ENCODE results near the gene RAB35. TPM values are rescaled to one million over a fixed set of nuclear protein-coding genes. Genes with fewer than 3 reads are reported as not detected.

Gene RAB35
- total RNA-seq, 1 donor from 2014 or later, result 39.2 TPM

- Histone ChIP-seq H3K4me1 (peaks cover 0 to 5% of the 10 kb centered on the region in 2 donors), H3K27me3 (no peaks in the 10 kb centered on the region), H3K9me3 (no peaks in the 10 kb centered on the region), H3K4me3 (no peak overlapping the region), H3K27ac (no peak overlapping the region), H3K36me3 (no peaks in the 10 kb centered on the region)
- intact Hi-C loops (cut with DNase I), result no loop called here
- TF ChIP-seq, protein P1, sequence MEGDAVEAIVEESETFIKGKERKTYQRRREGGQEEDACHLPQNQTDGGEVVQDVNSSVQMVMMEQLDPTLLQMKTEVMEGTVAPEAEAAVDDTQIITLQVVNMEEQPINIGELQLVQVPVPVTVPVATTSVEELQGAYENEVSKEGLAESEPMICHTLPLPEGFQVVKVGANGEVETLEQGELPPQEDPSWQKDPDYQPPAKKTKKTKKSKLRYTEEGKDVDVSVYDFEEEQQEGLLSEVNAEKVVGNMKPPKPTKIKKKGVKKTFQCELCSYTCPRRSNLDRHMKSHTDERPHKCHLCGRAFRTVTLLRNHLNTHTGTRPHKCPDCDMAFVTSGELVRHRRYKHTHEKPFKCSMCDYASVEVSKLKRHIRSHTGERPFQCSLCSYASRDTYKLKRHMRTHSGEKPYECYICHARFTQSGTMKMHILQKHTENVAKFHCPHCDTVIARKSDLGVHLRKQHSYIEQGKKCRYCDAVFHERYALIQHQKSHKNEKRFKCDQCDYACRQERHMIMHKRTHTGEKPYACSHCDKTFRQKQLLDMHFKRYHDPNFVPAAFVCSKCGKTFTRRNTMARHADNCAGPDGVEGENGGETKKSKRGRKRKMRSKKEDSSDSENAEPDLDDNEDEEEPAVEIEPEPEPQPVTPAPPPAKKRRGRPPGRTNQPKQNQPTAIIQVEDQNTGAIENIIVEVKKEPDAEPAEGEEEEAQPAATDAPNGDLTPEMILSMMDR (IDR thresholded peaks at IDR 0.05), result no peak
- no peak for DNase-seq (ENCODE audit: low spot score in 2 of 2)
These were observed 34.9 kb downstream of the RAB35 start for GRCh38 chr12:120081641-120082040.

GRCh38 chr12:120079411-120080400, 36.8 kb downstream of the RAB35 start:
- intact Hi-C loops (cut with DNase I), result no loop called here
- no peaks in the 10 kb centered on the region for H3K27me3 ChIP-seq
- no peak for DNase-seq (ENCODE audit: low spot score in 2 of 2)
- TF ChIP-seq, protein P1 (IDR thresholded peaks at IDR 0.05), result no peak
- no peaks in the 10 kb centered on the region for H3K9me3 ChIP-seq
- H3K36me3 ChIP-seq, result no peaks in the 10 kb centered on the region
- H3K4me3 ChIP-seq, result no peak overlapping the region
- H3K4me1 ChIP-seq, result no peaks in the 10 kb centered on the region
- H3K27ac ChIP-seq, result no peak overlapping the region

- Histone ChIP-seq H3K4me1 (no peaks in the 10 kb centered on the region), H3K36me3 (no peaks in the 10 kb centered on the region), H3K9me3 (no peaks in the 10 kb centered on the region), H3K27me3 (no peaks in the 10 kb centered on the region), H3K4me3 (no peak overlapping the region), H3K27ac (no peak overlapping the region)
- intact Hi-C loops (cut with DNase I), result no loop called here
- TF ChIP-seq, protein P1 (IDR thresholded peaks at IDR 0.05), result no peak
- DNase-seq (ENCODE audit: low spot score in 2 of 2), result no peak
These were observed 37.7 kb downstream of the RAB35 start for GRCh38 chr12:120078868-120079267.

- Histone ChIP-seq H3K4me1 (no peaks in the 10 kb centered on the region), H3K9me3 (no peaks in the 10 kb centered on the region), H3K36me3 (no peaks in the 10 kb centered on the region), H3K4me3 (no peak overlapping the region), H3K27me3 (no peaks in the 10 kb centered on the region), H3K27ac (no peak overlapping the region)
- intact Hi-C loops (cut with DNase I), result no loop called here
- TF ChIP-seq, protein P1 (IDR thresholded peaks at IDR 0.05), result no peak
- no peak for DNase-seq (ENCODE audit: low spot score in 2 of 2)
These were observed 39.3 kb downstream of the RAB35 start for GRCh38 chr12:120077260-120077659.

DNA sequence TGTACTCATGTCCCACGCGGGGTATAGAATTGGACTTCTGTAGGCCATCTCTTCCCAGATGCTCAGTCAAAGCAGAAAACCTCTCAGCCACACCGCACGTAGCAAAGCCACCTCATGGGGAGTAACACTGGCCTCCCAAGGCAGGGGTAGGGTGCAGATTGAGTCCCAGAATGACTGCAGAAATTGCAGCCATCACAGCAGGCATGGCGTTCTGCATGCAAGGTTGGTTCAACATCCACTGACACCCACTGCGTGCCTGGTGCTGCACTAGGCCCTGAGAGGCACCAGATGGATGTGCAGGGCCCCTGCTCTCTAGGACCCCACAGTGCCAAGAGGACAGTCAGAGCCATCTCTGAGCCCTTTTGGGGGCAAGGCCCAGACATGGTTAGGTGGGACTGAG, 39.9 kb downstream of the RAB35 start:
- TF ChIP-seq, protein P1 (IDR thresholded peaks at IDR 0.05), result no peak
- Histone ChIP-seq H3K36me3 (no peaks in the 10 kb centered on the region), H3K9me3 (no peaks in the 10 kb centered on the region), H3K4me3 (no peak overlapping the region), H3K27me3 (no peaks in the 10 kb centered on the region), H3K27ac (no peak overlapping the region), H3K4me1 (no peaks in the 10 kb centered on the region)
- no peak for DNase-seq (ENCODE audit: low spot score in 2 of 2)
- intact Hi-C loops (cut with DNase I), result no loop called here
